ENCODE data around the gene KCNV2. TPM values are rescaled to one million over a fixed set of nuclear protein-coding genes. Genes with fewer than 3 reads are reported as not detected.

The KCNV2 gene
- total RNA-seq, 4 donors from 2014 or later = not detected

DNA sequence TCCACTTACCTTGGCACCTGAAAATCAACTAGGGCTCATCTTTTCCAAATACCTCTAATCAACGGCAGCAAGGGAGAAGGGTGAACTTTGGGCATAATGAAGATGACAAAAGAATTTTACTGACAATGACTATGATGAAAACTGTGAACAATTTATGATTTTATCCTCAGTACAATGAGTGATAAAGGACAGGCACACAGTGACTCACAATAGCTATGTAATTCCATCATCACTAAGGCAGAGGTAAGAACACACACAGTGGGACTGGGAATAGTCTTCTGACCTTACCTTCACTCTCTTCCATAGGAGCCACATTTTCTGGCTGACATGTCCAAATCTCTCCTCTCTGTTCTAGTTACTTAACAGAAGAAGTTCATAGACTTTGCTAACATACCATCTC lies 26.1 kb upstream of the KCNV2 start:
- no peak overlapping the region for H3K4me3 ChIP-seq
- TF ChIP-seq, protein P1, sequence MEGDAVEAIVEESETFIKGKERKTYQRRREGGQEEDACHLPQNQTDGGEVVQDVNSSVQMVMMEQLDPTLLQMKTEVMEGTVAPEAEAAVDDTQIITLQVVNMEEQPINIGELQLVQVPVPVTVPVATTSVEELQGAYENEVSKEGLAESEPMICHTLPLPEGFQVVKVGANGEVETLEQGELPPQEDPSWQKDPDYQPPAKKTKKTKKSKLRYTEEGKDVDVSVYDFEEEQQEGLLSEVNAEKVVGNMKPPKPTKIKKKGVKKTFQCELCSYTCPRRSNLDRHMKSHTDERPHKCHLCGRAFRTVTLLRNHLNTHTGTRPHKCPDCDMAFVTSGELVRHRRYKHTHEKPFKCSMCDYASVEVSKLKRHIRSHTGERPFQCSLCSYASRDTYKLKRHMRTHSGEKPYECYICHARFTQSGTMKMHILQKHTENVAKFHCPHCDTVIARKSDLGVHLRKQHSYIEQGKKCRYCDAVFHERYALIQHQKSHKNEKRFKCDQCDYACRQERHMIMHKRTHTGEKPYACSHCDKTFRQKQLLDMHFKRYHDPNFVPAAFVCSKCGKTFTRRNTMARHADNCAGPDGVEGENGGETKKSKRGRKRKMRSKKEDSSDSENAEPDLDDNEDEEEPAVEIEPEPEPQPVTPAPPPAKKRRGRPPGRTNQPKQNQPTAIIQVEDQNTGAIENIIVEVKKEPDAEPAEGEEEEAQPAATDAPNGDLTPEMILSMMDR (IDR thresholded peaks at IDR 0.05) = no peak
- TF ChIP-seq POLR2A (IDR thresholded peaks at IDR 0.05) = no peak
- H3K4me1 ChIP-seq = no peaks in the 10 kb centered on the region
- no peaks in the 10 kb centered on the region for H3K27me3 ChIP-seq
- no peak for DNase-seq
- no peaks in the 10 kb centered on the region for H3K9me3 ChIP-seq
- no peak overlapping the region for H3K27ac ChIP-seq
- H3K36me3 ChIP-seq = no peaks in the 10 kb centered on the region

DNA sequence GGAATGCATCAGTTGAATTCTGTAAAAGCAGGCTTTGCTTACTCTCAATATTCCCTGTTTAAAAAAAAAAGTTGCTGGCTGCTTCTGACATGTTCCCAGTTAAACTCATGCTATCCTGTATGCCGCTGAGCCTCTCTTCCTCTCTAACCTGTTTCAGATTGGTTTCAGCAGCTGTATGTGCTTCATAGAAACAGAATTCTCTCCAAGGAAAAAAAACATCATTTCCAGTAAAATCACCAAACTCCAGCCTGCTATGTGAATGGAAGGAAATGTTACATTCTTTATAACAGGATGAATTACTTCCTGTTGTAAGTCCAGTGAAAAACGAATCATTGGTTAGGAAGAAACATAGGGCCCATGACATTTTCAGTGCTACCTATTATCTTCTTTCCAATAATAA lies 25.7 kb upstream of the KCNV2 start:
- Histone ChIP-seq H3K4me1 (no peaks in the 10 kb centered on the region), H3K27ac (no peak overlapping the region), H3K9me3 (no peaks in the 10 kb centered on the region), H3K36me3 (no peaks in the 10 kb centered on the region), H3K4me3 (no peak overlapping the region), H3K27me3 (no peaks in the 10 kb centered on the region)
- DNase-seq = no peak
- no peak for TF ChIP-seq POLR2A (IDR thresholded peaks at IDR 0.05)
- TF ChIP-seq, protein P1 (IDR thresholded peaks at IDR 0.05) = no peak

DNA sequence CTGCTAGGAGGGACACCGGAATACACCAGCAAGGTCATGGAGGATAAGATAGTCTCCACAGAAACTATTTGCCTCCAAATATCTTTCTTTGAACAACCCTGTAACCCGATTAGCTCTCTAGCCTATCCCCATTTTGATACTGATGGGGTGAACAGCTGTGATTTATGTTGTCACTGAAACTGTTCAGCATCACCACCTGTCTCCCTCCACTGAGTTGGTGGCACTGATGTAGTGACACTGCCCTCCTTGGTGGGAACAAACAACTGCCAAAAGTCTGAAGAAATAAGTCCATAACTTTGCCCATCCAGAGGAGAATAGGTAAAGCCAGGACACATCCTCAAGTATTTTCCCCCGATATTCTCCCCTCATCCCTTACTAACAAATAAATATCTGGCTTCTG lies 24.3 kb upstream of the KCNV2 start:
- no peak overlapping the region for H3K27ac ChIP-seq
- no peaks in the 10 kb centered on the region for H3K27me3 ChIP-seq
- no peak for DNase-seq
- H3K36me3 ChIP-seq = no peaks in the 10 kb centered on the region
- H3K9me3 ChIP-seq = no peaks in the 10 kb centered on the region
- no peak overlapping the region for H3K4me3 ChIP-seq
- no peak for TF ChIP-seq POLR2A (IDR thresholded peaks at IDR 0.05)
- TF ChIP-seq, protein P1 (IDR thresholded peaks at IDR 0.05) = no peak
- no peaks in the 10 kb centered on the region for H3K4me1 ChIP-seq

DNA sequence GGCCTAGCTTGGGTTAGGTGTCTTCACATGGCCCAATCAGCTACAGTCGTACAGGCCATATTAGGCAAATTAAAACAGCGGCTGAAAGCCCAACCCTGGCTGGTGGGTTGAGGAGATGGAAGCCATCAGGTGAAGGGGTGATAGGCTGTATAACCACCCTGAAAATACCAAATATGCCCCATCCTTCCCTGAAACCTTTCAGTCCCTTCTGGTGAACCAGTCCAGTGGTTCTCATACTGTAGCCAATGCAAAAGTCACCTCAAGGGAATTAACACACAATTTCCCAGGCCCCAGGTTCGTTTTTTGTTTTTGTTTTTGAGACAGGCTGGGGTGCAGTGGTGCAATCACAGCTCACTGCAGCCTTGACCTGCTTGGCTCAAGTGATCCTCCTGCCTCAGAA lies 19.8 kb upstream of the KCNV2 start:
- TF ChIP-seq, protein P1 (IDR thresholded peaks at IDR 0.05) = no peak
- TF ChIP-seq POLR2A (IDR thresholded peaks at IDR 0.05) = no peak
- H3K27ac ChIP-seq = no peak overlapping the region
- no peaks in the 10 kb centered on the region for H3K27me3 ChIP-seq
- no peak for DNase-seq
- H3K9me3 ChIP-seq = no peaks in the 10 kb centered on the region
- no peaks in the 10 kb centered on the region for H3K36me3 ChIP-seq
- H3K4me3 ChIP-seq = no peak overlapping the region
- H3K4me1 ChIP-seq = no peaks in the 10 kb centered on the region

DNA sequence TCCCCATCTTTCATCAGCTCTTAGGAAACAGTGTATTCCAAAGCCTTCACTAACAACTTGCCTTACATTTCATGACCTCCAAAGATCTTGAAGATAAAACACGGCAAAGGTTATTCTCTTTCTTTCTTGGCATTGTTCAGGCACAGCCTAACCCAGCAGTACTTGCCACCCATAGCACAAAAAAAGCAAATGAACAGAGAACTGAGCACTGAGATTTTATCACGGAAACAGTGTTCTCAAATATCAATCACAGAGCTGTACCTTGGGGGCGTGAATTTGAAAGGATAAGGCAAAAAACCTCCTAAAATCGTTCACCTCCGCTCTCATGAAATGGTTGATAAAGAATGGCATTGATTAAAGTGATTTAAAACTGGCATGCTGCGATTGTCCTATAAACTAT lies 16.9 kb upstream of the KCNV2 start:
- H3K27ac ChIP-seq = no peak overlapping the region
- H3K36me3 ChIP-seq = no peaks in the 10 kb centered on the region
- TF ChIP-seq, protein P1 (IDR thresholded peaks at IDR 0.05) = no peak
- TF ChIP-seq POLR2A (IDR thresholded peaks at IDR 0.05) = no peak
- no peaks in the 10 kb centered on the region for H3K9me3 ChIP-seq
- DNase-seq = no peak
- no peak overlapping the region for H3K4me3 ChIP-seq
- H3K27me3 ChIP-seq = no peaks in the 10 kb centered on the region
- no peaks in the 10 kb centered on the region for H3K4me1 ChIP-seq

DNA sequence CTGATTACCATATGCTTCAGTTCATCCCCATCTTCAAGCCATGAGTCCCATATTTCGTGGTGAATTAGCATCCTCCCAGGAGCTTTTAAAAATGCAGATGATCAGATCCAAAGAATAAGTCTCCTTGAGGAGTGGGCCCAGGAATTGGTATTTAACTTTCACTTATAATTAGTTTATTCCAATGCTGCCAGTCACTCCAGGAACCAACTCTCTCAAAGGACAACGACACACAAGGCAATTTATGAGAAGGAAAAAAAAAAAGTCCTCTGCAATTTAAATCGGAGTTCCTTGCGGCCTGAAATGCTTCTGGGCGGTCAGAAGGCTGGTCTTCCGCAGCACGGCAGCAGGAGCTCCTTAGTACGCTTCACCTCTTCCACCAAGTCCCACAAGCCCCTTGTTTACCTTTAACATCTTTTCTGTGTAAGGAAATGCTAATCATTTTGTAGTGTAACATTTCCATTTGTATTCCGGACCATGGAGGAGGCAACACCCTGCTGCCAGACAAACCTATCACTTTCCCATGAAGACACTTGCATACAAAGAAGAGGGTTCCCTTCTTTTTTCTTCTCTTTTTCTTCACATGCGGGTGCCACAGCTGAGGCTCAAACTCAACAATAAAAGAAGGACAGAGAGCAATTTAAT lies 16.3 kb upstream of the KCNV2 start:
- TF ChIP-seq, protein P1 (IDR thresholded peaks at IDR 0.05) = no peak
- no peak for TF ChIP-seq POLR2A (IDR thresholded peaks at IDR 0.05)
- Histone ChIP-seq H3K27me3 (no peaks in the 10 kb centered on the region), H3K9me3 (no peaks in the 10 kb centered on the region), H3K4me3 (no peak overlapping the region), H3K4me1 (no peaks in the 10 kb centered on the region), H3K27ac (no peak overlapping the region), H3K36me3 (no peaks in the 10 kb centered on the region)
- no peak for DNase-seq
